Mesendoderm (in vitro differentiated cells): Measurements from ENCODE around the gene CACNA1C.

Source experiments
- DNase-seq: peaks from one replicate; pipeline ENCODE4 v3.0.0; 2013
- H2AK5ac ChIP-seq: 2 replicates; pipeline ENCODE4 v1.6.1; 2013; ENCODE audit warnings: low read length, inconsistent platforms
- H2BK120ac ChIP-seq: 2 replicates; pipeline ENCODE4 v1.6.1; 2013; ENCODE audit warnings: low read depth, mild to moderate bottlenecking, low read length, moderate library complexity, mixed read lengths
- H2BK15ac ChIP-seq: replicated peaks from 2 replicates; pipeline ENCODE4 v1.6.1; 2013; ENCODE audit warnings: low read depth, mild to moderate bottlenecking, moderate library complexity
- H2BK5ac ChIP-seq: 2 replicates; pipeline ENCODE4 v1.6.1; 2013; ENCODE audit warnings: low read length, inconsistent platforms
- H3K18ac ChIP-seq: 2 replicates; pipeline ENCODE4 v1.6.1; 2013; ENCODE audit warnings: mild to moderate bottlenecking, low read length, mixed read lengths
- H3K23ac ChIP-seq: one replicate; pipeline ENCODE4 v1.6.1; 2013; ENCODE audit warnings: low read length
- H3K27ac ChIP-seq: 2 replicates; pipeline ENCODE4 v1.5.1; 2013; ENCODE audit warnings: low read depth, mild to moderate bottlenecking, inconsistent platforms, low read length, moderate library complexity
- H3K27me3 ChIP-seq: 2 replicates; pipeline ENCODE4 v1.6.1; 2013; ENCODE audit warnings: low read length, control low read depth, mild to moderate bottlenecking, inconsistent platforms; ENCODE audit not compliant: insufficient read depth, poor library complexity
- H3K36me3 ChIP-seq: 2 replicates; pipeline ENCODE4 v1.6.1; 2013; ENCODE audit warnings: low read length, inconsistent platforms; ENCODE audit not compliant: control insufficient read depth, insufficient read depth
- H3K4ac ChIP-seq: one replicate; pipeline ENCODE4 v1.6.1; 2013; ENCODE audit warnings: low read depth, mild to moderate bottlenecking, low read length, moderate library complexity
- H3K4me1 ChIP-seq: 2 replicates; pipeline ENCODE4 v1.6.1; 2013; ENCODE audit warnings: low read depth, low read length, inconsistent platforms; ENCODE audit not compliant: control insufficient read depth
- H3K4me2 ChIP-seq: 2 replicates; pipeline ENCODE4 v1.6.1; 2013; ENCODE audit warnings: low read length
- H3K4me3 ChIP-seq: 2 replicates; pipeline ENCODE4 v1.5.1; 2013; ENCODE audit warnings: mild to moderate bottlenecking, low read length
- H3K56ac ChIP-seq: one replicate; pipeline ENCODE4 v1.6.1; 2013; ENCODE audit warnings: low read length
- H3K79me1 ChIP-seq: 2 replicates; pipeline ENCODE4 v1.6.1; 2013; ENCODE audit warnings: low read length, inconsistent platforms
- H3K79me2 ChIP-seq: 2 replicates; pipeline ENCODE4 v1.6.1; 2013; ENCODE audit warnings: mild to moderate bottlenecking, low read length; ENCODE audit not compliant: control insufficient read depth, insufficient read depth
- H3K9ac ChIP-seq: 2 replicates; pipeline ENCODE4 v1.6.1; 2013; ENCODE audit warnings: low read length, inconsistent platforms
- H4K5ac ChIP-seq: one replicate; pipeline ENCODE4 v1.6.1; 2013; ENCODE audit warnings: low read length
- H4K8ac ChIP-seq: one replicate; pipeline ENCODE4 v1.6.1; 2013; ENCODE audit warnings: low read depth, mild to moderate bottlenecking, control low read depth, low read length, moderate library complexity
- WGBS: extraction: QIAGEN DNeasy Blood & Tissue Kit; methylation state at CpG from one replicate; pipeline ENCODE4 v1.1.7; 2013; ENCODE audit warnings: low lambda C conversion rate, missing lambda C conversion rate; ENCODE audit not compliant: insufficient coverage; ENCODE audit errors: extremely low coverage; 5-methylcytosine and 5-hydroxymethylcytosine counted together

Gene CACNA1C

GRCh38 chr12:2307550-2307949, 254.8 kb downstream of the CACNA1C start:
- Histone ChIP-seq H4K8ac (no peak overlapping the region), H2BK5ac (no peak overlapping the region), H4K5ac (no peak overlapping the region), H2BK120ac (no peak overlapping the region), H3K56ac (no peak overlapping the region), H3K36me3 (no peaks in the 10 kb centered on the region), H3K79me2 (no peaks in the 10 kb centered on the region), H3K4me2 (no peak overlapping the region), H3K27ac (no peak overlapping the region), H2AK5ac (no peak overlapping the region), H3K4me3 (no peak overlapping the region), H3K79me1 (no peaks in the 10 kb centered on the region), H2BK15ac (no peak overlapping the region), H3K18ac (no peak overlapping the region), H3K4me1 (peaks cover 11% of the 10 kb centered on the region), H3K27me3 (no peaks in the 10 kb centered on the region), H3K9ac (no peak overlapping the region), H3K4ac (no peak overlapping the region), H3K23ac (no peak overlapping the region)
- no CpG with 5 or more reads among the region's 3 CpGs for WGBS
- no peak for DNase-seq

- H3K18ac ChIP-seq: no peak overlapping the region
- H4K8ac ChIP-seq: no peak overlapping the region
- no peak overlapping the region for H2BK120ac ChIP-seq
- no peak overlapping the region for H2BK15ac ChIP-seq
- no peaks in the 10 kb centered on the region for H3K36me3 ChIP-seq
- H4K5ac ChIP-seq: no peak overlapping the region
- H3K4me1 ChIP-seq: peaks cover 11% of the 10 kb centered on the region
- H3K27ac ChIP-seq: no peak overlapping the region
- no peak overlapping the region for H2AK5ac ChIP-seq
- H3K9ac ChIP-seq: no peak overlapping the region
- no peak overlapping the region for H3K4me3 ChIP-seq
- no peaks in the 10 kb centered on the region for H3K79me1 ChIP-seq
- no peak overlapping the region for H3K4ac ChIP-seq
- H3K79me2 ChIP-seq: no peaks in the 10 kb centered on the region
- no peak overlapping the region for H2BK5ac ChIP-seq
- no CpG with 5 or more reads among the region's 5 CpGs for WGBS
- no peaks in the 10 kb centered on the region for H3K27me3 ChIP-seq
- H3K4me2 ChIP-seq: no peak overlapping the region
- H3K56ac ChIP-seq: no peak overlapping the region
- no peak overlapping the region for H3K23ac ChIP-seq
- DNase-seq: no peak
Observed at GRCh38 chr12:2309647-2310046, 256.9 kb downstream of the CACNA1C start.

- no peak overlapping the region for H2AK5ac ChIP-seq
- H3K4me3 ChIP-seq: no peak overlapping the region
- no peak overlapping the region for H3K4ac ChIP-seq
- H3K18ac ChIP-seq: no peak overlapping the region
- no peak overlapping the region for H4K5ac ChIP-seq
- no peak for DNase-seq
- no peak overlapping the region for H2BK5ac ChIP-seq
- H2BK120ac ChIP-seq: no peak overlapping the region
- no peaks in the 10 kb centered on the region for H3K79me1 ChIP-seq
- no peak overlapping the region for H2BK15ac ChIP-seq
- no peak overlapping the region for H3K23ac ChIP-seq
- no peak overlapping the region for H3K4me2 ChIP-seq
- no CpG with 5 or more reads among the region's 15 CpGs for WGBS
- no peaks in the 10 kb centered on the region for H3K27me3 ChIP-seq
- H3K79me2 ChIP-seq: no peaks in the 10 kb centered on the region
- no peak overlapping the region for H4K8ac ChIP-seq
- H3K9ac ChIP-seq: no peak overlapping the region
- H3K27ac ChIP-seq: no peak overlapping the region
- no peak overlapping the region for H3K56ac ChIP-seq
- H3K4me1 ChIP-seq: peaks cover 10% of the 10 kb centered on the region
- H3K36me3 ChIP-seq: no peaks in the 10 kb centered on the region
Observed at GRCh38 chr12:2311020-2311778, 258.4 kb downstream of the CACNA1C start.

GRCh38 chr12:2312175-2312574, 259.4 kb downstream of the CACNA1C start:
- DNase-seq: no peak
- no peak overlapping the region for H3K27ac ChIP-seq

GRCh38 chr12:2312770-2313169, 260.0 kb downstream of the CACNA1C start:
- Histone ChIP-seq H3K4me2 (no peak overlapping the region), H3K18ac (no peak overlapping the region), H3K4me1 (no peaks in the 10 kb centered on the region), H3K9ac (no peak overlapping the region), H3K79me1 (no peaks in the 10 kb centered on the region), H3K79me2 (no peaks in the 10 kb centered on the region), H3K4me3 (no peak overlapping the region), H3K27me3 (no peaks in the 10 kb centered on the region), H3K36me3 (no peaks in the 10 kb centered on the region), H2BK15ac (no peak overlapping the region), H2BK120ac (no peak overlapping the region), H2AK5ac (no peak overlapping the region), H4K5ac (no peak overlapping the region), H4K8ac (no peak overlapping the region), H3K27ac (no peak overlapping the region), H3K23ac (no peak overlapping the region), H3K4ac (no peak overlapping the region), H2BK5ac (no peak overlapping the region), H3K56ac (no peak overlapping the region)
- no peak for DNase-seq
- WGBS: no CpG with 5 or more reads among the region's 1 CpG

More at GRCh38 chr12:2312175-2312574, 259.4 kb downstream of the CACNA1C start:
- no peaks in the 10 kb centered on the region for H3K36me3 ChIP-seq
- no peak overlapping the region for H2BK15ac ChIP-seq
- H3K56ac ChIP-seq: no peak overlapping the region
- H3K23ac ChIP-seq: no peak overlapping the region
- no peak overlapping the region for H2AK5ac ChIP-seq
- H3K4me1 ChIP-seq: peaks cover 1% of the 10 kb centered on the region
- no CpG with 5 or more reads among the region's 7 CpGs for WGBS
- no peak overlapping the region for H2BK5ac ChIP-seq
- no peak overlapping the region for H3K4ac ChIP-seq
- no peak overlapping the region for H3K4me2 ChIP-seq
- no peaks in the 10 kb centered on the region for H3K79me2 ChIP-seq
- no peak overlapping the region for H3K18ac ChIP-seq
- no peaks in the 10 kb centered on the region for H3K79me1 ChIP-seq
- no peak overlapping the region for H4K5ac ChIP-seq
- H4K8ac ChIP-seq: no peak overlapping the region
- H3K9ac ChIP-seq: no peak overlapping the region
- no peaks in the 10 kb centered on the region for H3K27me3 ChIP-seq
- H3K4me3 ChIP-seq: no peak overlapping the region
- H2BK120ac ChIP-seq: no peak overlapping the region

- Histone ChIP-seq H3K36me3 (no peaks in the 10 kb centered on the region), H3K9ac (no peak overlapping the region), H2AK5ac (no peak overlapping the region), H3K4me2 (no peak overlapping the region), H3K4ac (no peak overlapping the region), H4K8ac (no peak overlapping the region), H3K27me3 (no peaks in the 10 kb centered on the region), H3K27ac (no peak overlapping the region), H3K18ac (no peak overlapping the region), H3K23ac (no peak overlapping the region), H3K79me2 (no peaks in the 10 kb centered on the region), H3K56ac (no peak overlapping the region), H3K4me3 (no peak overlapping the region), H3K4me1 (no peaks in the 10 kb centered on the region), H2BK15ac (no peak overlapping the region), H2BK5ac (no peak overlapping the region), H3K79me1 (no peaks in the 10 kb centered on the region), H4K5ac (no peak overlapping the region), H2BK120ac (no peak overlapping the region)
- no peak for DNase-seq
- no CpG with 5 or more reads among the region's 2 CpGs for WGBS
Observed at GRCh38 chr12:2314492-2314891, 261.7 kb downstream of the CACNA1C start.
